Measurements from ENCODE around the gene CRADD.

CRADD gene

GRCh38 chr12:93689076-93689834 is 12.1 kb downstream of the CRADD start:
- TF ChIP-seq CTCF (IDR thresholded peaks at IDR 0.05; ENCODE audit: insufficient read depth, missing control alignments): no peak
- no peak for DNase-seq (ENCODE audit: insufficient read length, low spot score)
- FAIRE-seq: no peak

- FAIRE-seq: no peak
- no peak for DNase-seq (ENCODE audit: insufficient read length, low spot score)
Observed at GRCh38 chr12:93696462-93696861, 19.3 kb downstream of the CRADD start.

GRCh38 chr12:93698307-93699092 is 21.3 kb downstream of the CRADD start:
- no peak for DNase-seq (ENCODE audit: insufficient read length, low spot score)

More at GRCh38 chr12:93696462-93696861, 19.3 kb downstream of the CRADD start:
- no peak for TF ChIP-seq CTCF (IDR thresholded peaks at IDR 0.05; ENCODE audit: insufficient read depth, missing control alignments)

GRCh38 chr12:93699271-93700145 is 22.3 kb downstream of the CRADD start:
- FAIRE-seq (no peak), DNase-seq (ENCODE audit: insufficient read length, low spot score) (no peak)

More at GRCh38 chr12:93698307-93699092, 21.3 kb downstream of the CRADD start:
- no peak for FAIRE-seq
- TF ChIP-seq CTCF (IDR thresholded peaks at IDR 0.05; ENCODE audit: insufficient read depth, missing control alignments): no peak

GRCh38 chr12:93702707-93703315 is 25.6 kb downstream of the CRADD start:
- no peak for DNase-seq (ENCODE audit: insufficient read length, low spot score)
- no peak for FAIRE-seq
- TF ChIP-seq CTCF (IDR thresholded peaks at IDR 0.05; ENCODE audit: insufficient read depth, missing control alignments): no peak

More at GRCh38 chr12:93699271-93700145, 22.3 kb downstream of the CRADD start:
- TF ChIP-seq CTCF (IDR thresholded peaks at IDR 0.05; ENCODE audit: insufficient read depth, missing control alignments): no peak

GRCh38 chr12:93704122-93704521 is 26.9 kb downstream of the CRADD start:
- no peak for FAIRE-seq
- no peak for DNase-seq (ENCODE audit: insufficient read length, low spot score)
- no peak for TF ChIP-seq CTCF (IDR thresholded peaks at IDR 0.05; ENCODE audit: insufficient read depth, missing control alignments)
